Activated naive CD4-positive, alpha-beta T cell treated with Interleukin-2 at 50 U/mL for 16 hours (primary cell): Measurements from ENCODE around the gene TLX1.
A peak's percentile ranks its signal among the peaks of the same experiment; 100 is the strongest.

ENCODE experiments used
- DNase-seq: peaks from one replicate; pipeline ENCODE4 v3.0.0-alpha.2; 2020

Gene TLX1

DNA sequence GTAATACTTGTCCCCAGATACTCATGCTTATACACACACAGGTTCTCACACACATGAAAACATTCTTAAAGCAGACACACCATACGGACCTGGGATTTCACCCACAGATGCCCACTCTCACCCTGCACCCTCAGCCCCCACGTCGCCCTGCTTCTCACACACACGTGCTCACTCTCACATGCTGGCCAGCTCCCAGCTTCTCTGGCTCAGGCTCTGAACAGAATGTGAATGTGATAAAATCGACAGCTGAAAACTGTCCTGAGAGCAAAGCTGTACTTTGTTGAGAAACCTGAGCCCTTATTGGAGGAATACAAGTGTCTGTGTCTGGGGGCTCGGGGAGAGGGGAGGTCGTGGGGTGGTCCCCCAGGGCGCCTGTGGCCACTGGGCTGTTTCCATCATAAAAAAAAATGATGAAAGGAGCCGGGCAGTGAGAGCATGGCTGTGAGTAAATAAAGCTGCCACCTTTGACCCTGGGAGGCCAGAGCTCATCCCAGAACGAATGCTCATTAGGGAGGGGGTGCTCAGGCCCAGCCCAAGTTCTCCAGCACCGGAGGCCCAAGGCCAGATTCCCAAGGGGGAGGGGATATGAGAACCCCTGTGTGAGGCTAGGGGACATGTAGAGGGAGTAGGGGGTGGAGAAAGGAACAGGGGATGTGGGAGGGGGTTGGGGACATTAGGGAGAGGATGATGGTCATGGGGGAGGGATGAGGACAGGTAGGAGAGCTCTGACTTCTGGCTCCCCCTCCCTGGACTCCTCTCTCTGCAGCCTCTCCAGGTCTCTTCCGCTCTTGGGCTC is 18.1 kb upstream of the TLX1 start:
- no peak for DNase-seq

DNA sequence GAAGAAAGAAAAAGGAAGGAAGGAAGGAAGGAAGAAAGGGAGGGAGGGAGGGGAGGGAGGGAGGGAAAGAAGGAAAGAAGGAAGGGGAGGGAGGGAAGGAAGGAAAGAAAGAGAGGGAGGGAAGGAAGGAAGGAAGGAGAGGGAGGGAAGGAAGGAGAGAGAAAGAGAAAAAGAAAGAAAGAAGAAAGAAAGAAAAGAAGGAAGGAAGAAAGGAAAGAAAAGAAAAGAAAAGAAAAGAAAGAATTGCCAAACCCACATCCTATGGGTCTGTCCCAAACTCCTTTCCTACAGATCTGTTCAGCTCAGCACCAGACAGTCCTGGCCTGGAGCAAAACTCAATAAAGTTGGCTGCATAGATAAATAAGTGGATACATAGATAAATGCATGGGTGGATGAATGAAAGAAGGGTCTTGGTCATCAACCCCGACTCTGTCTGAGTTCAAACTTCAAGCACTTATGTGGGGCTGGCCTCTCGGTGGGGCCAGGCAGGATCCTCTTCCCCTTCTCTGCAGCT is 17.2 kb upstream of the TLX1 start:
- no peak for DNase-seq

DNA sequence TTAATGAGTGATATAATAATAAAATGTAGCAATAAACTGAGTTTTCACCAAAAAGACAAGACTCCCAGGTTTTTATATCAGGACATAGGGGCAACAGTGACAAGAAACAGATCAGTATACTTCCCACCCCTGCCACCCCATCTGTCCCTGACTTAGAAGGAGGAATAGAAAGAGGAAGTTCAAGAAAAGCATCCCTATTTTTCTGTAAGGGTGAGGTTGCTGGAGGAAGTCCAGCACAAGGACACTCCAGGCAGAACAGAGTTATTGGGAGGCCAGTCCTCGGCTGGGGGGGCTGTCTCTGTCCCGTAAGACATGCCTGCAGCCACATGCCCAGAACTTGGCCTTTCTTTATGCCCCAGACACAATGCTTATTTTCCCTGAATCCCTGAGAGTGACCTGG is 16.5 kb upstream of the TLX1 start:
- DNase-seq, result no peak

DNA sequence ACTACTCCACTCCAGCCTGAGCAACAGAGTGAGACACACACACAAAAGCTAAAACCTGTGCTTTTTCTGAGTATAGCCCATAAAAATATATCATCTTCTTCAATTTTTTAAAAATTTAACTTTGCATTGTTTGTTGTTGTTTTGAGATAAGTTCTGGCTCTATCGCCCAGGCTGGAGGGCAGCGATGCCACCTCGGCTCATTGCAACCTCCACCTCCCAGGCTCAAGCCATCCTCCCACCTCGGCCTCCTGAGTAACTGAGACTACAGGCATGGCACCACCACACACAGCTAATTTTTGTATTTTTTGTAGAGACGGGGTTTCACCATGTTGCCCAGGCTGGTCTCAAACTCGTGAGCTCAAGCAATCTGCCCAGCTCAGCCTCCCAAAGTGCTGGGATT is 14.3 kb upstream of the TLX1 start:
- DNase-seq, result no peak

DNA sequence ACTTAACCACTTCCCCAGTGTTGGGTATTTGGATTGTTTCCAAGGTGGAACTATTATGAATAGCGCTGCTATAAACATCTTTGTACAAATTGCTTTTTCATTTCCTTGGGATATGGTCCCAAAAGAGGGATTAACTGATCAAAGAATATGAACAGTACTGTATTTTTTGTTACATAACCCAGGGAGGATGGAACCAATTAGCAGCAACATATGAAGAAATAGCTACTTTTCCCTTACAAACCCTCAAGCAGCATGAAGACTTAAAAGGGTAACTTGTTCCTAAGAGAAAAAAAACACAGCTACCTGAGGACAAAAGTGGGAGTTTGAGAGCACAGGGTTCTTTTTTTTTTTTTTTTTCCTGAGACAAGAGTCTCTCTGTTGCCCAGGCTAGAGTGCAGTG is 13.1 kb upstream of the TLX1 start:
- DNase-seq, result no peak

DNA sequence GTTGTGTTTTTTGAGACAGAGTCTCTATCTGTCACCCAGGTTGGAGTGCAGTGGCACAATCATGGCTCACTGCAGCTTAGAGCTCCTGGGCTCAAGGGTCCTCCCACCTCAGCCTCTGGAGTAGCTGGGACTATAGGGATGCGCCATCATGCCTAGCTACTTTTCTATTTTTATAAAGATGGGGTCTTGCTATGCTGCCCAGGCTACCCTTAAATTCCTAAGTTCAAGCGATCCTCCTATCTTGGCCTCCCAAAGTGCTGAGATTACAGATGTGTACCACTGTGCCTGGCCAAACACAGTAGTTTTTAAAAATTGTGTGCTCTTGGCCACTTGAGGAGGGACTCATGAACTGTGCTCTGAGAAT is 10.6 kb upstream of the TLX1 start:
- DNase-seq, result no peak

DNA sequence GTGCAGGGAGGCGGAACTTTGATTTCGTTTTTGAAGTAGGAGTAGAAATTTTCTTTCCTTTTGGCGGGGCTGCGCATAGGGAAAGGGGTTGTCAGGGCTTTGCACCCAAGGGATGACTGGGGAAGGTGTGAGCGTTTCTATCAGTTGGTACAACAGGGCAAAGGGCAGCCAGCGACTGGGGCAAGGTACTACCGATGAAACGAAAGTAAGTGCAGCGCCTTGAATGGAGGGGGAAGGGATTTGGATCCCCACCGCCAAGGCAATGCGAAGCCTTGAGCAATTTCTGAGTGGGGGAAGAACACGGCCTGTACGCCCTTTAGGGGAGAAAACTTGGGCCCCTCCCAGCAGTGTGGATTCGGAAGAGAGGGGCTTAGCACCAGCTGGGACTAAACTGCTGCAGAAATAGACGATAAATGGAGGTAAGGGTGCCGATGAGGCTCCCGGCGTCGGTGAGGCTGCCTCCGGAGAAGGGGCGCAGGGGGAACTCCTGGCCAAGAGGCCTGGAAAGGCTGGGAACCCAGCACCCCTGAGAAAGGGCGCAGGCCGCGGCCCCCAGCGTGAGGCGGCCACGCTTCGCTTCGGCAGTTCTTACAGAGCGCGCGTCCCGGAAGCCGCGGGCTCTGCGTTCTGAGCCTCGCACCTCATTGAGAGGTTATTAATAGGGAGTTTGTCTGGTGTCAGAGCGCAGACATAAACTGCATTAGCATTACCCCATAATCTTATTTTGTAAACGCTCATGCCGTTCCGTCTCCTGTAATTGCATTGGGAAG is 10.0 kb upstream of the TLX1 start:
- DNase-seq, result peak; percentile 43

DNA sequence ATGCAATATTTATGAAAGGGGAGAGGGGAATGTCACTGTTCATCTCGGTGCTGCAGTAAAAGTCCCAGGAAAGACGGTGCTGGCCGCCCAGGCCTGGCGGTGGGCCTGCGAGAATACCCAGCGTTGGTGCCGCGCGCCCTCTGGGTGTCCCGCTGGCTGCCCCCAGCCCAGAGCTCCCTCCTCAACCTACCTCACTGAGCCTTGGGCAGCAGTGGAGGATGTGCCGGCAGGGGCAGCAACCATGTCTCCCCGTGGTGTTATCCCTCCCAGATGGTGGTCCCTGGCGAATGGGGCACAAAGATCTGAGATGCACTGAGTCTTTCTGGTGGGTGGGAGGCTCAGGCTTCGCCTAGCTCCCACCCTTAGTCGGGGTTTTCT is 9.5 kb upstream of the TLX1 start:
- no peak for DNase-seq

DNA sequence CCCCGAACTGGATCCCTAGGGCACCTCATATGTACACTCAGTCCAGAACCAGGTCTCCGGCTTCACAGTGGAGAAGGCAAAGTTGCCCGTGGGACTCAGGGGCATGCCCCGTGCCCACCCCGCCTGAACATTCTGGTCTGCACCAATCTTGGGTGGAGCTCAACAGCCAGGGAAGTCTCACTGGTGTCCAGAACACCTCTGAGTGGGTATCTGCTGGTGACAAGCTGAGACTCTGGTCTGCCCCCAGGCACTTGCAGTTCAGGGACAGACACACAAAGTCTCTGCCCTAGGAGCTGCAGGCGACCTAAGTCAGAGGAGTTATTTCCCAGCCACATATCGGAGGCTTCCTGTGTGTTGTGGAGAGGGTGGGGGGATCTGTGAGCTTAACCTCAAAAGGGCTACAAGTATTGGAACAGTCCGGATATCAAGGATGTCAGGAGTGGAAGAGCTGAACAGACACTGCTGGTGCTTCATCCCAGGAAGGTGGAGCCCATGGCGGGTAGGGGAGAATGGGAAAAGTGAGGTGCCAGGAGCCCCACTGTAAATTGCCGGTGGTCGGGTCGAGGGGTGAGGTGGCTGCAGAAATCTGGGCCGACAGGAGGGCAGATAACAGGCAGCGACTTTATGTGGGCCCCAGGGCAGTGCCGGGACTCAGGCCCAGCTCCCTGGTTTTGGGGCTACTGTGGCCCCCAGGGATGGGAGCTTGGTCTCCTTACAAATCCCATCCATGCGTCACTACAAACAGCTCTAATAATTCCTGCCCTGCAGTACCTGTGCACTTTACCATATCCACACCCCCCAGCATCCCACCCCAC is 8.6 kb upstream of the TLX1 start:
- DNase-seq, result no peak

DNA sequence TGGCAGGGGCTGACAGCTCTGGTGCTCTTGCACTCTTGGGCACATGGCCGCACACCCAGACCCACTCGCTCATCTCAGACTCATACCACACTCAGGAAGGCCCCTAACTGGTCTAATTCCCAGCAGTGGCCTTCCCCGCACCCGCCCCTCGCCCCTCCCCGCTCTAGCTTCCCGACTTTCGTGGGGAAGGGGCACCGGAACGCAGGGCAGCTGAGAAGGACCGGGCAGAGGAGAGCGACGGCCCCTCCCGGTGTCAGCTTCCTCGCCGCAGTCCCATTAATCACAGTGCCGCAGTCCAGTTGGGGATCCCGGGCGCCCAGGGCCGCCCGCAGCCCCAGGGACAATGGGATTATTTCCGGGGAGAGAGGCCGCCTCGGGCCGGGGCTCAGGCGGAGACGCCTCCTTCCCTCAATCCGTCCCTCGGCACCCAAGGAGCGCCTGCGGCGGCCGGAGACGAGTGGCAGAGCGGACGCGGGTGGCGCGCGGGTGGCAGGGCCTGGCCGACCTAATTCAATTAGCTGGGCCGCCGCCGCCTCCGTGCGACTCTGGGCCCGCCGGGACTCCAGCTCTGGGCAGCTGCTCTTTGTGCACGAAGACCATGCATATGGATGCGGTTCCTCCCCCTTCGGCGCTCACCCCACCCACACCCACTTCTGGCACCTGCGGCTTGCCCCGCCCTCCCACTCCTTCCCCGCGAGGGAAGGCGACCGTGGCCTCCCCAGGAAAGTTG is 7.8 kb upstream of the TLX1 start:
- no peak for DNase-seq

DNA sequence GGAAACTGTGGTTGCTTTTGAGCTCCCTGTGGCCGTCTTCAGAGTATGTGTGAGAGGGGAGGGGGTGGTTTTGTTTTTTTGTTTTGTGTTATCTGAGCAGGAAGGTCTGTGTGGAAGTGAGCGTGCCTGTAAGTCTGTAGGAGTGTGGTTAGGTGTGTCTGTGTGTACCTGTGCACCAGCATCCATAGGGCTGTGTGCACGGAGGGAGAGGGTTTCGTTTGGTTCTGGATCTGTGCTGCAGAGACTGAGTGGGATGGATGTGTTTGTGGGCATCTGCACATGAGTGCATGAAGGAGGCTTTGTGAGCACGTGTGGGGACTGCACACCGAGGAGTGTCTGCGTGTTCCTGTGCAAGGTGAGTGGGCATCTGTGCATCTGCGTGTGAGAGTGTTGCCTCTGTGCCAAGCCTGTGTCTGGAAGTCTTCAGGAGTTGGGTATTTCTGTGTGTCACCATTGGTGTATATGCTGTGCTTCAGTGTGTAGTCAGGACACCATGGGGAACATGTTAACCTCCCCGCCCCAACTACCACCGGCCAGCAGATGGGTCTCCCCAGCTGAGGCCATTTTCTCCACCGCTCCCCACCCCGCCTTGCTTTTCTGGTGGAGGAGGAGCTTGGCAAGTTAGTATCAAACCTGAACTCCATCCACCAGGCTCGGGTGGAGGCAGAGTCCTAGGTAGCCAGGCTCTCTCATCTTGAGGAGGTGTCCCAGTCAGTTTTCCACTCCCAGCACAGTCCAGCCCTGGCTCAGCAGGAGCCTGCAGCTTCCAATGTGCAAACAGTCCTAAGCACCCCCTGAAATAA is 7.1 kb upstream of the TLX1 start:
- DNase-seq, result no peak

DNA sequence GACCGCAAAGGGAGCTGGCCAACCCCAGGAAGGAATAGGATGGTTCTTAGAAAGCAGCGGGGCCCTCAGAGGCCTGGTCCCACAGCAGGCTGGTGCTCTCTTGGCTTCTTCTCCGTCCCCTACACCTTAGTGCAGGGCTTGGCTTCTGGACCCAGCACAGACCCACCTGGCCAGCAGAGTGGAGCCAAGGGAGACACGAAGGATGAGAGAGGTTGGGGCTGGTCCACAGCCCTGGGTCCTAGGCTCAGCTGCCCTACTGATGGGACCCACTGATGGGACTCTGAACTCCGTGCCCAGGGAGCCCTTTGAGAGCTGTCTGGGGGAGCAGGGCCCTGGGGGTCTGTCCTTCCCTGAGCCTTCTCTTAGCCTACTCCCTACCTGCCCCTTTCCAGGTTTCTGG is 6.2 kb upstream of the TLX1 start:
- DNase-seq, result no peak

DNA sequence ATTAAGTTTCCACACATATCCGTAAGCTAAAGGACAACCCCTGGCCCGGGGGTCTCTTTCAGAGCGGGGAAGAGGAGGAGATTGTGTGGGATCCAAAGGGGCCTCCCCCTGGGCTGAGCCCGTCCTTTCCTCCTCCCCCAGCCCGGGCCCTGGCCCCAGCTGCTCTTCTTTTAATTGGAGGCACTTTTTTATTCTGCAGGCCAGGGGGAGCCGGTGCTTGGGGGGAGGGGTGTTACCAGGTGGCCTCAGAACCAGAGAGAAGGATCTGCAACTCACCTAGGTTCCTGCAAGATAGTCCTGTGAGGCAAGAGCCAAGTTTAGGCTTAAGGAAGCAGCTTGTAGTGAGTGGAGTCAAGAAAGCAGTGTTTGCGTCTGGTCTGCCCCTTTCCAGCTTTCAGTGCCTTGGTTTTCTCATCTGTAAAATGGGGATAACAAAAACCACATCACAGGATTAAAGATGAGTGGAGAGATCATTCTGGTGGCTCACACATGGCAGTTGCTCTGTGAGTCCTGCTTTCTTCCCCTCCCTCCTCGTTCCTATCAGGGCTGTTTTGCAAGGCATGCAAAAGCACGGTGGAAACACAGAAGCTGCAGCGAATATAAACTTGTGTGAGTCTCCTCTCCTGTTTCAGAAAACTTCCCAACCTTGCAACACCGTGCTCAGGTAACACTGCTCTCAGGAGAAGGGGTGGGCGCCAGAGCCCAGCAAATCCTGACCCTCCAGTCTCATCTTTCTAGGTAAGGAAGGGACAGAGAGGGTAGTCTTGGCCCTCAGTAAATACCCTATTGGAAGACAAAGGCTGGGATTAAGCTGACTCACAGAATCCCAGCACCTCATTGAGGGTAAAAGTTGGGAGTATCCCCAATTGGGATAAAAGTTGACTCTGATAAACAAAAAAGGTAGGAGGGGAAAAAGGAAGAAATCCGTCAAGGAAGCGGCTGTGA is 4.1 kb upstream of the TLX1 start:
- no peak for DNase-seq

DNA sequence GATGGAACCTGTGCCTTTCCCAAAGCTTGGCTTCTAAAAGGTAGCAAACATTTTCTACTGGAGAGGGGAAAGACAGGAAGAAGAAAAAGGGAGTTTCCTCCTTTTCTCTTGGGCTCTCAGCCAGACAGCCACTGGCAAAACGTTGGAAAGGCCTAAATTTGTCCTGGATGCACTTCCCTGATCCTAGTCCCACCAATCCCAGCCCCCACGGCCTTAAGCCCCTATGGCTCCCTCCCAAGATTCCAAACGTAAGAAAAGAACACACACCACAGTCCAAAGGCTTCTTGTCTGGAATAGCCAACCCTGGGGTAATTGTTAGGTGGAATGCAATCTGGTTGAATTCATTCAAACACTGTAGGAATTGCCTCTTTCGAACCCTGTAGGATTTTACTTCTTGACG is 959 bp upstream of the TLX1 start:
- DNase-seq, result no peak

DNA sequence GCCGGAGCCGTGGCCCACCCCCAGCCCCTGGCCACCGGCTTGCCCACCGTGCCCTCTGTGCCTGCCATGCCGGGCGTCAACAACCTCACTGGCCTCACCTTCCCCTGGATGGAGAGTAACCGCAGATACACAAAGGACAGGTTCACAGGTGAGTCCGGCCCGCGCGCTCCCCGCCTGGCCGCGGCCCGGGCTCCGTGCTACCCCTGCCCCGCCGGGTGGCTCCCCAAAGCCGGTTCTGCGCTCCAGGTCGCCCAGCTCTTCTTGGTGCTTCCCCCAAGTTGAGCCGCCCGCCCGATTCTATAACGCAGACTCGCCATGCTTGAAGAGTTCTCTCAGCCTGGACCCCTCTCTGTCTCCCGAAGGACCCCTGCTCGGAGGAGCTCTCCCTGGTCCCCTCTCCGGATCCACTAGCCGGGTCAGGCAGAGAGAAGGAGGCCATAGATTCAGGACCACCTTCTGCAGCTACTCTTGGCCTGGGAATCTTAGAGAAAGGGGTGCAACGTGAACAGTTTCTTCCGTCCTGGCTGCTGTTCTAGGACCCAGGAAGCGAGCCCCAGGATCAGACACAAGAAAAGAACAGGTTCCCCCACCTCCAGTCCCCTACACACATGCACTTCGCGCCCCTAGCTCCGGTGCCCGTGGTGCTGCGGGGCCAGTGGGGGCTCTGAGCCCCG is 999 bp downstream of the TLX1 start:
- no peak for DNase-seq

DNA sequence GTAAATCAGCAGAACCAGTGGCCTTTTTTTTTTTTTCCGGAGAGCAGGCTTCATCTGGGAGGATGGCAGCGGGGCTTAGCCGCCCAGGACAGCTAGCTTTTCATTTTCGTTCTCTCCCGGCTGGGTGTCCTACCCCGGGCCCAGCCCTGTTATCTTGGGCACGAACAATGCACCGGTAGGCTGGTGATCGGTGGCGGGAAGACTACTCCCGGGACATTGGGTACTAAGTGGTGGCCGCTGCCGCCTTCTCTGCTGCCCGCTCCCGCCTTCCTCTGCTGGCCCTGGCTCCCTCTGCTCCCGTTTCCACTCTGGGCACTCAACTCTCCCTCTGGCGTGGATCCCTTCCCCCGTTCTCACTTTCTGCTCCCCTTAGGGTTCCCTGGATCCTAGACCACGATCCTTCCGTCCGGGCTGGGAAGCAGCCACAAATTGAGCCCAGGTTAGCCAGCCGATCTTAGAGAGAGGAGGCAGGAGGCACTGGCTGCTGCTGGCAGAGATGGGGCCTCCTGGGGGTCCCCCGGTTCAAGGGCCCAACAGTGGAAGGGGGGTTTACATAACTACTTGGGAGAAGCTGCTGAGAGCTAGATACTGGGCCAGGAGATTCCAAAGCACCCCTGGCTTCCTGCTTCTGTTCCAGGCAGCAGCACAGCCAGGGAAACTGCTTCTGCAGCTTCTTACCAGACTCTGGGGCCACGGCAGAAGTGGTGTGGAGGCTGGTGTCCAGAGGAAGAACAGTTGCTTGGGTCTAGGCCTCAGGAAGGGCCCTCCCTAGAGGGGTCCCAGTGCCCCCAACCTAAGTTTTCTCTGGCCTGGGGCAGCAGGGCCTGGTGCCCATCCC is 1.8 kb downstream of the TLX1 start:
- DNase-seq, result no peak

DNA sequence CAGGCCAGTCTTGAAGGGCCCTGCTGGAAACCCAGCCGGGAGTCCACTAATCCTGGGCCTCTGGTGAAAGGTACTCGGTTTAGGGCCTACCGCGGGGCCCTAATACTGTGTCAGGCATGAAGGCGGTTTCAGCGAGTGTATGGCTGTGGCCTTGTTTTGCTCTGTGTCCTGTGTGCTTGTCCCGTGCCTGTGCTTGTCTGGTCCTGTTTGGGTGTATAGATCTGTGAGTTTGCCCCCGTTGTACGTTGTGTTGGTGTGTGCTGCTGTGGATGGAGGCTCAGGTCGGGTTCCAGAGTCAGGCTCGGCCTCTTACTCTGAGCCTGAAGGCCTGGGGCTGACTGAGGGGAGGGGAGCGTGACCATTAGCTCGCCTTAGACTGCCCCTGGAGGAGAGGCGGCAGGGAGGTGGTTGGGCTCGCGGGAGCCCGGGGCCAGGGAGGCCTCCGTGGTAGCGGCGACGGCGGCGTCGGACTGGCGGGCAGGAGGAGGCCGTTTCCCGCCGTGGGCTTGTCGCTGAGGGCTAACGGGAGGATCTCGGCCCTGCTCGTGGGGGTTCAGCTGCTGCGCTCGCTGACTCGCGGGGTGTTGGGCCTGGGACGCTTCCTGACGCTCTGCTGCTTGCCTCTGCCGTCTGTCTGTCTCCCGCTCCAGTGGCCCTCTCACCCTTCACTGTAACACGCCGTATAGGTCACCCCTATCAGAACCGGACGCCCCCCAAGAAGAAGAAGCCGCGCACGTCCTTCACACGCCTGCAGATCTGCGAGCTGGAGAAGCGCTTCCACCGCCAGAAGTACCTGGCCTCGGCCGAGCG is 2.6 kb downstream of the TLX1 start:
- DNase-seq, result no peak
